KOPT-K1 (cell line): ENCODE measurements around the gene IFNA13.
"Not testable (repeated sequence)": the region's sequence is repeated elsewhere in the genome, so short reads cannot be mapped to it uniquely, and the experiment has no call there.

Source experiments
- H3K27ac ChIP-seq: fragments of 200-600 bp; sonication (generic); 2 replicates; pipeline ENCODE4 v1.5.1; 2016; ENCODE audit warnings: antibody characterized with exemption, mild to moderate bottlenecking, low read depth, low read length; ENCODE audit not compliant: poor library complexity, severe bottlenecking
- H3K36me3 ChIP-seq: fragments of 200-600 bp; sonication (generic); 2 replicates; pipeline ENCODE4 v1.5.1; 2017; ENCODE audit warnings: antibody characterized with exemption, mild to moderate bottlenecking, low read length, moderate library complexity; ENCODE audit not compliant: insufficient read depth
- H3K9me3 ChIP-seq: fragments of 200-600 bp; sonication (generic); 2 replicates; pipeline ENCODE4 v1.5.1; 2017; ENCODE audit warnings: antibody characterized with exemption, low read length, mild to moderate bottlenecking; ENCODE audit not compliant: insufficient read depth, poor library complexity, severe bottlenecking

Gene IFNA13

DNA sequence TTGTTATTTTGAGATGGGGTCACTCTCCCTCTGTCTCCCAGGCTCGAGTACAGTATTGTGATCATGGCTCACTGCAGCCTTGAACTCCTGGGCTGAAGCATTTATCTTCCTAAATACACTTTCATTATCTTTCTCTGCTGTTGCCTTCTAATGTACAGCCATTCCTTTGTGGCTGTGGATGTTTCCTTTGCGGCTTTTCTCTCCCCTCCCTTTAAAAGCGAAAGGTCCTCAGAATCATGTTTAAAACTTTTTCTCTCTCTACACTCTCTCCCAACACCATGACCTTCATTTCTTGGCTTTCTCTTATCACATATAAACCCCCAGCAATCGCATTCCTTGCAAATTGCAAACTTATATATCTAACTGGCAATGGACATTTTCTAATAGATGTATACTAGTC lies 15.8 kb upstream of the IFNA13 start:
- H3K36me3 ChIP-seq = no peaks in the 10 kb centered on the region
- no peaks in the 10 kb centered on the region for H3K9me3 ChIP-seq
- H3K27ac ChIP-seq = no peak overlapping the region

GRCh38 chr9:21381448-21382339 lies 13.8 kb upstream of the IFNA13 start:
- H3K27ac ChIP-seq = no peak overlapping the region
- H3K36me3 ChIP-seq = no peaks in the 10 kb centered on the region
- H3K9me3 ChIP-seq = no peaks in the 10 kb centered on the region

- H3K9me3 ChIP-seq, H3K36me3 ChIP-seq, H3K27ac ChIP-seq: not testable (repeated sequence)
Measured at GRCh38 chr9:21371467-21371866, 3.6 kb upstream of the IFNA13 start.

DNA sequence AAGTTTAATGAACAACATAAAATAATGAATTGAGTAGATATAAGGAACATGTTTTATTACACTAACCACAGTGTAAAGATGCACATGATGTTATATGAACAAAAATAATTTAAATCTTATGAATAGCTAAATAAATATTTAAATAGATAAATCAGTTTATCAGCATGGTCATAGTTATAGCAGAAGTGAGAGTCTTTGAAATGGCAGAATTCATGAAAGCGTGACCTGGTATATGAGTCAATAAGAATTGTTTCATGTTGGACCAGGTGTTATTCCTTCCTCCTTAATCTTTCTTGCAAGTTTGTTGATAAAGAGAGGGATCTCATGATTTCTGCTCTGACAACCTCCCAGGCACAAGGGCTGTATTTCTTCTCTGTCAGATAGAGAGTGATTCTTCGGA lies 688 bp downstream of the IFNA13 start:
- H3K36me3 ChIP-seq, H3K9me3 ChIP-seq, H3K27ac ChIP-seq: not testable (repeated sequence)

DNA sequence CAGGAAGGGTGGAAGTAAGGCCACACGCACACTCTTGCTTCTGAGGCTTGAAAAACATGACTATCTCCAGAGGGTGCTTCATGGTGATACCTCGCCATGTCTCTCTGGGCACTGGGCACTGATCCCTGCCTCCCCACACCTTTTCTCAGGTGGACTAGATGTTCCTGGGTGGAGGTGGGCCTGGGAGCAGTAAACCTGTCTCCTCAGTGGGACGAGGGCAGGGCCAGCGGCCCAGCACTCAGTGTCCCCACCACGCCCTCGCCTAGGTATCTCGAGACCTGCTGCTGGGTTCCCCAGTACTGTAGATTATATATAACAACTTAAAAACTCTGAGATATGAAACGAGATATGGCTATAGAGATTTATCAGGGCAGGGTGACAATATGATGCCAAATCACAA lies 5.6 kb downstream of the IFNA13 start:
- H3K27ac ChIP-seq = no peak overlapping the region
- no peaks in the 10 kb centered on the region for H3K9me3 ChIP-seq
- no peaks in the 10 kb centered on the region for H3K36me3 ChIP-seq

- H3K36me3 ChIP-seq = no peaks in the 10 kb centered on the region
- H3K9me3 ChIP-seq = peaks cover 10% of the 10 kb centered on the region
- H3K27ac ChIP-seq = no peak overlapping the region
Measured at GRCh38 chr9:21357479-21358460, 10.1 kb downstream of the IFNA13 start.

DNA sequence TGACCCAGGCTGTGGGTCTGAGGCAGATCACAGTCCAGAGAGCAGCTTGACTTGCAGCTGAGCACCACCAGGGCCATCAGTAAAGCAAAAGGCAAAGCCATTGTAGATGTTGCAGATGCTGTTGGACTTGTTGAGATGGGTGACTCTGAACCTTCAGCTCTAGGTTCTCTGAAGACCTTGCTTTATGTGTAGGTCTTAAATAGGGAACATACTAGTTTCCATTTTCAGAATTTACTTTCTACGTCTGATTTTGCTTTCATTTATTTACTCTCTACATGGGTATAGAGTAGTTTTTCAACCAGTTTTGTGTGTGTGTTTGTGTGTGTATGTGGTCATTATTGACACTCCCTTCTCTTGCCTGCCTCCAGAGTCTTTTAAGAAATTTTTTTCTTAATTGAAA lies 17.1 kb downstream of the IFNA13 start, which contains the start of gene IFNA6:
Gene IFNA6 (minus strand): TSS at position 101 of the 400 bp plus-strand sequence. CDS start 0 bp downstream, at position 101.
- no peak within 1 kb of the TSS for H3K27ac ChIP-seq
- H3K36me3 ChIP-seq = no peaks in the 10 kb centered on the region
- peaks cover 10% of the 10 kb centered on the region for H3K9me3 ChIP-seq

DNA sequence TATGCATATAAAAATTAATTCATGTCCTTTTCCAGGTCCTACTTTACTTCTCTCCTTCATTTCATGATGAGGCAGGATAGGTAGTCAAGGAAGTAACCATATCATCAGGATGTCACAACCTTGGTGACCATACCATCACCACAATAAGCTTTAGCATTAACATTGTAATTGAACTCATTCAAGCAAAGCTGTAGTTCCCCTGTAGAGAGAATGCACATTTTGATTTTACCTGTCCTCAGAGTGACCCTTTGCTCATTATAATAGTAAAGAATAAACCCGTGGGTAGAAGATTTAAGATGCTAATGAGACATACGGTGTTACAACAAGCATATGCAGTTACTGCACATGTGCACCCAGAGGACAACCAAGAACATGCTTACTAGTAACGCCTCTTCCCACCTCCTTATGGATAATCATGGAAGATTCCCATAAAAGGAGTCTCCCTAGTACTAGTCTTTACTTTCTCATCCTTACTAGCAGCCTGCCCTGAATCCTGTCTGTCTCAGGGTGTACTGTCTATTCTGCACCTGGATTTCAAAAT lies 19.4 kb downstream of the IFNA13 start:
- Histone ChIP-seq H3K9me3 (peaks cover 9% of the 10 kb centered on the region), H3K36me3 (no peaks in the 10 kb centered on the region), H3K27ac (no peak overlapping the region)

- no peaks in the 10 kb centered on the region for H3K36me3 ChIP-seq
- peaks cover 8% of the 10 kb centered on the region for H3K9me3 ChIP-seq
- no peak overlapping the region for H3K27ac ChIP-seq
Measured at GRCh38 chr9:21340735-21341134, 27.1 kb downstream of the IFNA13 start.

DNA sequence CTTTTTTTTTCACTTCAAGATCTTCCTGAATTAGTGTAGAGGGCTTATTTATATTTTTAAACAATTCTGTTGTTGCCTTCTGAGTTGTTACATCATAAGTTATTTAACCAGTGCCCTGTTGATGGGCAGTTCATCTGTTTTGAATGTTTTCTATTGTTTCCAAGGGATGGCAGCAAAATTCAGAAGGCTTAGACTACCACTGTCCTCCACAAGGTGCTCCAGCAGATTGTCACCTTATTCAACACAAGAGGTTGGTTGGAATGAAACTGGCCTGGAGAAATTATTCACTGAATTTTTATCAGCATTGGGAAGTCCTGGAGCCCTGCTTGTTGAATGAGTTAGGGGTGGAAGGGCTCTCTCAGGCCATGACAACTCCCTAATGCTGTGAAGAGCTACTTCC lies 31.4 kb downstream of the IFNA13 start:
- Histone ChIP-seq H3K27ac (no peak overlapping the region), H3K9me3 (no peaks in the 10 kb centered on the region), H3K36me3 (peaks cover 25% of the 10 kb centered on the region)

- Histone ChIP-seq H3K36me3 (peaks cover 40% of the 10 kb centered on the region), H3K27ac (peak within 1 kb of the TSS; percentile 92), H3K9me3 (no peaks in the 10 kb centered on the region)
Measured at GRCh38 chr9:21334701-21335632, 32.9 kb downstream of the IFNA13 start, which contains the start of gene KLHL9. KLHL9 (minus strand) TSS chr9:21335404; CDS start chr9:21334859, 545 bp downstream.

- Histone ChIP-seq H3K36me3 (peaks cover 48% of the 10 kb centered on the region), H3K27ac (no peak overlapping the region), H3K9me3 (no peaks in the 10 kb centered on the region)
Measured at GRCh38 chr9:21333226-21333625, 34.6 kb downstream of the IFNA13 start.

DNA sequence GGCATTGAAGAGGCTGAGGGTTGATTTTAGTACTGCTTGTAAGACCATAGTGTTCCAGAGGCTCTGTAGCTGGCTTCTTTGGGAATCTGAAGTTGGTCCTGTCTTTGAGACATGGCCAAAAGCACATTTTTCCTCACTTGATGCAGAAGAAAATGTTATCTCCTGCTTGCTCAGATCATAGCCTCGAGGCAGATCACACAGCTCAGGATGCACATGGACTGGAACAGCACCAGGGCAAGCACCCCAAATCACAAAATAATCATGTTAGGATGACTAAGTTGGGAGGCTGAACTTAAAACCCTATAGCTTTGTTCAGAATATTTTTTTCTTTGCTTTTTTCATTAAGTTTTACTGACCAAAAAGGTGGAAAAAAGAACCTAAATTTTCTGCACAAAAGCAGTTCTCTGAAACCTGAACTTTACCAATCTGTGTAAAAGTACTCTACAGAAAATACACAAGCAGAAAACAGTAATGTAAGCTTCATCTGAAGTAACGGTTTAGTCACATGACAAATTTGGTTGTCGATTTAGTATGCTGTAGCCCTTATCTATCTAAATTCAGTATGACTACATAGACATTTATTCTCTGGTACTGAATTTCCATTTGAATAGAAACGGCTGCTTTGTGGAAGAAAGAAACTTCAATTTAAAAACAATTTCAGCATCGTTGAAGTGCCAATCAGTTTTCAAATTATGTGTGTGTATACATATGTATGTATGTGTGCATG lies 36.0 kb downstream of the IFNA13 start:
- Histone ChIP-seq H3K9me3 (no peaks in the 10 kb centered on the region), H3K36me3 (peaks cover 48% of the 10 kb centered on the region)

More for the DNA sequence above, 36.0 kb downstream of the IFNA13 start:
- no peak overlapping the region for H3K27ac ChIP-seq
